H9 (cell line): ENCODE data around the gene EBLN2. TPM values are rescaled to one million over a fixed set of nuclear protein-coding genes. Genes with fewer than 3 reads are reported as not detected.

Experiments
- DNase-seq: peaks from one replicate; pipeline ENCODE4 v3.0.0-alpha.2; 2017
- H2AFZ ChIP-seq: one replicate; pipeline ENCODE4 v1.6.1; 2013; ENCODE audit warnings: mild to moderate bottlenecking, low read length, control low read depth, moderate library complexity
- H2AK5ac ChIP-seq: 2 replicates; pipeline ENCODE4 v1.6.1; 2013; ENCODE audit warnings: low read length, control low read depth, mixed read lengths; ENCODE audit not compliant: insufficient read length
- H2BK120ac ChIP-seq: one replicate; pipeline ENCODE4 v1.6.1; 2013; ENCODE audit warnings: low read depth, mild to moderate bottlenecking, low read length, control low read depth, inconsistent platforms; ENCODE audit not compliant: poor library complexity, severe bottlenecking
- H2BK12ac ChIP-seq: 2 replicates; pipeline ENCODE4 v1.6.1; 2013; ENCODE audit warnings: low read length, control low read depth, mixed read lengths, low read depth; ENCODE audit not compliant: insufficient read length
- H2BK15ac ChIP-seq: 2 replicates; pipeline ENCODE4 v1.6.1; 2013; ENCODE audit warnings: low read depth, low read length, control low read depth
- H2BK20ac ChIP-seq: one replicate; pipeline ENCODE4 v1.6.1; 2013; ENCODE audit warnings: low read depth, mild to moderate bottlenecking, low read length, control low read depth, inconsistent platforms; ENCODE audit not compliant: poor library complexity, severe bottlenecking
- H2BK5ac ChIP-seq: 2 replicates; pipeline ENCODE4 v1.6.1; 2013; ENCODE audit warnings: low read length, control low read depth, mixed read lengths; ENCODE audit not compliant: insufficient read length
- H3K14ac ChIP-seq: 2 replicates; pipeline ENCODE4 v1.6.1; 2013; ENCODE audit warnings: low read length, control low read depth; ENCODE audit not compliant: insufficient read depth
- H3K18ac ChIP-seq: 2 replicates; pipeline ENCODE4 v1.6.1; 2013; ENCODE audit warnings: low read depth, mild to moderate bottlenecking, mixed read lengths, low read length, control low read depth; ENCODE audit not compliant: insufficient read length
- H3K23ac ChIP-seq: 2 replicates; pipeline ENCODE4 v1.6.1; 2013; ENCODE audit warnings: low read length, control low read depth, mixed read lengths, low read depth; ENCODE audit not compliant: insufficient read length
- H3K23me2 ChIP-seq: 2 replicates; pipeline ENCODE4 v1.6.1; 2013; ENCODE audit warnings: low read depth, mild to moderate bottlenecking, mixed read lengths, low read length, control low read depth; ENCODE audit not compliant: insufficient read length, poor library complexity, severe bottlenecking
- H3K27ac ChIP-seq: 2 replicates; pipeline ENCODE4 v1.5.1; 2013; ENCODE audit warnings: low read length, control low read depth, mixed read lengths, low read depth; ENCODE audit not compliant: insufficient read length
- H3K27me3 ChIP-seq: 2 replicates; pipeline ENCODE4 v1.6.1; 2013; ENCODE audit warnings: low read length, control low read depth, inconsistent platforms; ENCODE audit not compliant: insufficient read depth
- H3K4ac ChIP-seq: 2 replicates; pipeline ENCODE4 v1.6.1; 2013; ENCODE audit warnings: low read depth, mild to moderate bottlenecking, control low read depth, inconsistent platforms, low read length, moderate library complexity
- H3K4me1 ChIP-seq: 2 replicates; pipeline ENCODE4 v1.6.1; 2013; ENCODE audit warnings: low read length, control low read depth, inconsistent platforms; ENCODE audit not compliant: insufficient read depth
- H3K4me2 ChIP-seq: 2 replicates; pipeline ENCODE4 v1.6.1; 2013; ENCODE audit warnings: low read length, control low read depth, mixed read lengths; ENCODE audit not compliant: insufficient read length, insufficient read depth
- H3K56ac ChIP-seq: 2 replicates; pipeline ENCODE4 v1.6.1; 2013; ENCODE audit warnings: low read depth, mild to moderate bottlenecking, mixed read lengths, low read length, control low read depth; ENCODE audit not compliant: insufficient read length
- H3K79me1 ChIP-seq: 2 replicates; pipeline ENCODE4 v1.6.1; 2013; ENCODE audit warnings: low read depth, mild to moderate bottlenecking, moderate library complexity, low read length, control low read depth, inconsistent platforms; ENCODE audit not compliant: insufficient read depth, poor library complexity, severe bottlenecking
- H3K79me2 ChIP-seq: 2 replicates; pipeline ENCODE4 v1.6.1; 2013; ENCODE audit warnings: low read length, control low read depth, inconsistent platforms; ENCODE audit not compliant: insufficient read depth
- H3K9ac ChIP-seq: 2 replicates; pipeline ENCODE4 v1.6.1; 2013; ENCODE audit warnings: low read length, control low read depth, mixed read lengths; ENCODE audit not compliant: insufficient read length; ENCODE audit errors: extremely low read depth
- H3K9me3 ChIP-seq: one replicate; pipeline ENCODE4 v1.6.1; 2013; ENCODE audit warnings: low read depth, low read length, inconsistent platforms; ENCODE audit not compliant: control insufficient read depth
- H3T11ph ChIP-seq: one replicate; pipeline ENCODE4 v1.6.1; 2013; ENCODE audit warnings: mild to moderate bottlenecking, low read length, control low read depth, inconsistent platforms
- H4K20me1 ChIP-seq: one replicate; pipeline ENCODE4 v1.6.1; 2013; ENCODE audit not compliant: control insufficient read depth, insufficient read length, insufficient read depth
- H4K5ac ChIP-seq: 2 replicates; pipeline ENCODE4 v1.6.1; 2013; ENCODE audit warnings: low read depth, mild to moderate bottlenecking, mixed read lengths, low read length, control low read depth; ENCODE audit not compliant: insufficient read length
- H4K8ac ChIP-seq: replicated peaks from 2 replicates; pipeline ENCODE4 v1.6.1; 2013; ENCODE audit warnings: low read length, control low read depth, mixed read lengths, low read depth; ENCODE audit not compliant: insufficient read length
- H4K91ac ChIP-seq: 2 replicates; pipeline ENCODE4 v1.6.1; 2013; ENCODE audit warnings: low read depth, mild to moderate bottlenecking, moderate library complexity, mixed read lengths, low read length, control low read depth; ENCODE audit not compliant: insufficient read length
- H3K27ac Mint-ChIP-seq, 3 experiments: 2 replicates in 2 of 3; 3 replicates in 1 of 3; pipeline ENCODE4 v1.8.0; 2020 to 2021; ENCODE audit warnings: mixed read lengths in 3 of 3, mild to moderate bottlenecking in 1 of 3, moderate library complexity in 1 of 3
- H3K27me3 Mint-ChIP-seq: 2 replicates; pipeline ENCODE4 v1.8.0; 2021; ENCODE audit warnings: low read depth, mild to moderate bottlenecking, moderate library complexity, mixed read lengths
- H3K36me3 Mint-ChIP-seq, 3 experiments: 2 replicates in 2 of 3; 3 replicates in 1 of 3; pipeline ENCODE4 v1.8.0; 2020 to 2021; ENCODE audit warnings: low read depth in 3 of 3, mixed read lengths in 3 of 3; ENCODE audit not compliant: insufficient read depth in 1 of 3
- H3K4me1 Mint-ChIP-seq, 2 experiments: 2 replicates each; pipeline ENCODE4 v1.8.0; 2020; ENCODE audit warnings: mixed read lengths in 2 of 2
- H3K4me3 Mint-ChIP-seq, 2 experiments: 2 replicates in 1 of 2; 3 replicates in 1 of 2; pipeline ENCODE4 v1.8.0; 2020 to 2021; ENCODE audit warnings: mild to moderate bottlenecking in 2 of 2, mixed read lengths in 2 of 2, moderate library complexity in 1 of 2
- H3K9me3 Mint-ChIP-seq, 2 experiments: 2 replicates in 1 of 2; 3 replicates in 1 of 2; pipeline ENCODE4 v1.8.0; 2020; ENCODE audit warnings: mild to moderate bottlenecking in 2 of 2, mixed read lengths in 2 of 2, moderate library complexity in 1 of 2
- WGBS: extraction: QIAGEN DNeasy Blood & Tissue Kit; methylation state at CpG from one replicate; pipeline ENCODE4 v1.1.7; 2013; ENCODE audit warnings: missing lambda C conversion rate, low lambda C conversion rate, mixed read lengths; ENCODE audit not compliant: insufficient read length; ENCODE audit errors: extremely low coverage; 5-methylcytosine and 5-hydroxymethylcytosine counted together
- total RNA-seq: library from RNA; stranded (reverse); gene quantifications from 2 replicates; pipeline ENCODE4 v1.2.1, GENCODE V29; 2021
- TF ChIP-seq, protein P1 (sequence below): fragments of 200-600 bp; sonication (generic); conservative IDR thresholded peaks from 3 replicates; pipeline ENCODE4 v1.8.0; 2021; ENCODE audit warnings: antibody characterized with exemption, mild to moderate bottlenecking

EBLN2 gene
- total RNA-seq, 1 experiment from 2014 or later, result 6.1 TPM

DNA sequence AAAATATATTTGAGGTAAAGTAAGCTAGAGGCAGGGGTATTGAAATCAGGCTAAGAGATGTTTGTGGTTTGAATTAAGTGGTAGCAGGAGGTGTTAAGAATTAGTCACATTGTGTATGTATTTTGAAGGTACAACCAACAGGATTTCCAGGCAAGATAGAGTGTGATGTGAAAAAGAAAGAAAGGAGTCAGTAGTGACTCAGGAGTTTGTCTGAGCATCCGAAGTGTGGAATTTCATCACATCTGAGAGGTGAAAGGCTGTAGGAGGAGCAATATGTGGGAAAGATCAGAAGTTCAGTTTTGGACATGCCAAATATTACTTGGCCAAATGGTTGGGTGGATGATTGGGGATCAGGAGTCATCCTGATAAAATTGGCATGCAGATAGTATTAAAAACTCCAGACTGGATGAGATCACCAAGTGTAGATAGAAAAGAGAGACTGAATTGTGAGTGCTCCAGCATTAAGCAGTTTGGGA is 32.1 kb upstream of the EBLN2 start:
- Histone ChIP-seq H2AK5ac (no peak overlapping the region), H3K4me2 (no peak overlapping the region), H3K79me2 (peaks cover 66% of the 10 kb centered on the region; the same call in 1 of the 2 replicates), H2BK120ac (no peak overlapping the region), H3K27ac (no peak overlapping the region), H3K23ac (no peak overlapping the region), H2AFZ (no peak overlapping the region), H3K4me1 (peaks cover 7% of the 10 kb centered on the region; the same call in 1 of the 2 replicates), H3K14ac (no peak overlapping the region), H2BK20ac (no peak overlapping the region), H3K27me3 (no peaks in the 10 kb centered on the region), H3K4ac (no peak overlapping the region), H4K20me1 (no peaks in the 10 kb centered on the region), H3K23me2 (no peaks in the 10 kb centered on the region), H3K9me3 (no peaks in the 10 kb centered on the region), H4K5ac (no peak overlapping the region), H3K56ac (no peak overlapping the region), H2BK15ac (no peak overlapping the region), H2BK5ac (no peak overlapping the region), H3T11ph (no peak overlapping the region), H4K8ac (no peak overlapping the region), H3K9ac (no peak overlapping the region), H3K79me1 (peaks cover 1% of the 10 kb centered on the region), H4K91ac (no peak overlapping the region), H3K18ac (no peak overlapping the region), H2BK12ac (no peak overlapping the region)
- Mint-ChIP-seq H3K36me3 (peaks cover 3 to 8% (median 7%) of the 10 kb centered on the region in 3 experiments; a peak in 6 of 7 replicates), H3K27me3 (no peaks in the 10 kb centered on the region), H3K4me1 (peaks cover 29 to 35% of the 10 kb centered on the region in 2 experiments), H3K4me3 (no peak overlapping the region), H3K9me3 (no peaks in the 10 kb centered on the region), H3K27ac (peak overlapping the region in 2 of 3 experiments; percentile 9 to 54; a peak in 5 of 7 replicates)
- DNase-seq, result no peak
- no CpG with 5 or more reads among the region's 1 CpG for WGBS
- TF ChIP-seq, protein P1, sequence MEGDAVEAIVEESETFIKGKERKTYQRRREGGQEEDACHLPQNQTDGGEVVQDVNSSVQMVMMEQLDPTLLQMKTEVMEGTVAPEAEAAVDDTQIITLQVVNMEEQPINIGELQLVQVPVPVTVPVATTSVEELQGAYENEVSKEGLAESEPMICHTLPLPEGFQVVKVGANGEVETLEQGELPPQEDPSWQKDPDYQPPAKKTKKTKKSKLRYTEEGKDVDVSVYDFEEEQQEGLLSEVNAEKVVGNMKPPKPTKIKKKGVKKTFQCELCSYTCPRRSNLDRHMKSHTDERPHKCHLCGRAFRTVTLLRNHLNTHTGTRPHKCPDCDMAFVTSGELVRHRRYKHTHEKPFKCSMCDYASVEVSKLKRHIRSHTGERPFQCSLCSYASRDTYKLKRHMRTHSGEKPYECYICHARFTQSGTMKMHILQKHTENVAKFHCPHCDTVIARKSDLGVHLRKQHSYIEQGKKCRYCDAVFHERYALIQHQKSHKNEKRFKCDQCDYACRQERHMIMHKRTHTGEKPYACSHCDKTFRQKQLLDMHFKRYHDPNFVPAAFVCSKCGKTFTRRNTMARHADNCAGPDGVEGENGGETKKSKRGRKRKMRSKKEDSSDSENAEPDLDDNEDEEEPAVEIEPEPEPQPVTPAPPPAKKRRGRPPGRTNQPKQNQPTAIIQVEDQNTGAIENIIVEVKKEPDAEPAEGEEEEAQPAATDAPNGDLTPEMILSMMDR, result no peak
